Trophoblast cell (in vitro differentiated cells and primary cell): ENCODE measurements around the gene FBXO36.
A peak's percentile ranks its signal among the peaks of the same experiment; 100 is the strongest.

Source experiments
- DNase-seq, 2 donors: peaks; one replicate each; pipeline ENCODE4 v3.0.0-alpha.2; 2016
- H2AFZ ChIP-seq: 2 replicates; pipeline ENCODE4 v1.6.1; 2013; ENCODE audit warnings: low read length, moderate library complexity, mild to moderate bottlenecking; ENCODE audit not compliant: insufficient read depth, poor library complexity
- H2AK5ac ChIP-seq: 2 replicates; pipeline ENCODE4 v1.6.1; 2013; ENCODE audit warnings: mild to moderate bottlenecking, low read length
- H2BK120ac ChIP-seq: 2 replicates; pipeline ENCODE4 v1.6.1; 2013; ENCODE audit warnings: low read length, mild to moderate bottlenecking, moderate library complexity; ENCODE audit not compliant: insufficient read depth, poor library complexity
- H2BK12ac ChIP-seq: 2 replicates; pipeline ENCODE4 v1.6.1; 2013; ENCODE audit warnings: mild to moderate bottlenecking, low read length, moderate library complexity
- H2BK5ac ChIP-seq: 2 replicates; pipeline ENCODE4 v1.6.1; 2013; ENCODE audit warnings: low read length, low read depth, moderate library complexity, mild to moderate bottlenecking; ENCODE audit not compliant: poor library complexity
- H3K14ac ChIP-seq: 2 replicates; pipeline ENCODE4 v1.6.1; 2013; ENCODE audit warnings: mild to moderate bottlenecking, low read length
- H3K18ac ChIP-seq: 2 replicates; pipeline ENCODE4 v1.6.1; 2013; ENCODE audit warnings: mild to moderate bottlenecking, low read length
- H3K23ac ChIP-seq: 2 replicates; pipeline ENCODE4 v1.6.1; 2013; ENCODE audit warnings: low read length
- H3K27ac ChIP-seq: 2 replicates; pipeline ENCODE4 v1.5.1; 2013; ENCODE audit warnings: low read depth, mild to moderate bottlenecking, inconsistent platforms, low read length, moderate library complexity
- H3K27me3 ChIP-seq: 2 replicates; pipeline ENCODE4 v1.6.1; 2013; ENCODE audit warnings: inconsistent platforms, mild to moderate bottlenecking, low read length, moderate library complexity; ENCODE audit not compliant: insufficient read depth
- H3K36me3 ChIP-seq, 2 experiments: 1 replicate in 1 of 2; 2 replicates in 1 of 2; pipeline ENCODE4 v1.6.1; 2013; ENCODE audit warnings: low read length in 2 of 2, mild to moderate bottlenecking in 2 of 2, moderate library complexity in 1 of 2; ENCODE audit not compliant: insufficient read depth in 2 of 2, control insufficient read depth in 1 of 2
- H3K4ac ChIP-seq: 2 replicates; pipeline ENCODE4 v1.6.1; 2013; ENCODE audit warnings: low read depth, mild to moderate bottlenecking, low read length, moderate library complexity
- H3K4me1 ChIP-seq, 2 experiments: 1 replicate in 1 of 2; 2 replicates in 1 of 2; pipeline ENCODE4 v1.6.1; 2013; ENCODE audit warnings: low read length in 2 of 2, mild to moderate bottlenecking in 2 of 2, moderate library complexity in 1 of 2; ENCODE audit not compliant: insufficient read depth in 2 of 2, control insufficient read depth in 1 of 2
- H3K4me2 ChIP-seq: 2 replicates; pipeline ENCODE4 v1.6.1; 2013; ENCODE audit warnings: inconsistent platforms, mild to moderate bottlenecking, low read length, moderate library complexity
- H3K4me3 ChIP-seq: 2 replicates; pipeline ENCODE4 v1.5.1; 2013; ENCODE audit warnings: mild to moderate bottlenecking, low read depth, low read length, inconsistent platforms
- H3K79me1 ChIP-seq: one replicate; pipeline ENCODE4 v1.6.1; 2013; ENCODE audit warnings: low read length
- H3K79me2 ChIP-seq: 2 replicates; pipeline ENCODE4 v1.6.1; 2013; ENCODE audit warnings: low read length, mild to moderate bottlenecking; ENCODE audit not compliant: control insufficient read depth, insufficient read depth, poor library complexity
- H3K9ac ChIP-seq: 2 replicates; pipeline ENCODE4 v1.6.1; 2013; ENCODE audit warnings: mild to moderate bottlenecking, low read length
- H3K9me3 ChIP-seq: 2 replicates; pipeline ENCODE4 v1.6.1; 2013; ENCODE audit warnings: low read depth, mild to moderate bottlenecking, control low read depth, inconsistent platforms, low read length; ENCODE audit not compliant: insufficient read depth
- H4K12ac ChIP-seq: 2 replicates; pipeline ENCODE4 v1.6.1; 2013; ENCODE audit warnings: low read depth, mild to moderate bottlenecking, low read length, moderate library complexity
- H4K8ac ChIP-seq: 2 replicates; pipeline ENCODE4 v1.6.1; 2013; ENCODE audit warnings: low read depth, mild to moderate bottlenecking, low read length, moderate library complexity
- H4K91ac ChIP-seq: one replicate; pipeline ENCODE4 v1.6.1; 2013; ENCODE audit warnings: low read depth, mild to moderate bottlenecking, low read length, moderate library complexity
- WGBS: extraction: QIAGEN DNeasy Blood & Tissue Kit; methylation state at CpG from one replicate; pipeline ENCODE4 v1.1.7; 2013; ENCODE audit warnings: missing lambda C conversion rate; ENCODE audit not compliant: insufficient read length, insufficient coverage; ENCODE audit errors: extremely low coverage; 5-methylcytosine and 5-hydroxymethylcytosine counted together

Gene FBXO36

GRCh38 chr2:230018153-230018552 lies 95.8 kb downstream of the FBXO36 start:
- H3K14ac ChIP-seq, result no peak overlapping the region
- no peak overlapping the region for H2BK5ac ChIP-seq
- no peak overlapping the region for H2AFZ ChIP-seq
- no peak overlapping the region for H4K12ac ChIP-seq
- H3K4me2 ChIP-seq, result no peak overlapping the region
- H2BK12ac ChIP-seq, result no peak overlapping the region
- H2BK120ac ChIP-seq, result no peak overlapping the region
- H3K27me3 ChIP-seq, result no peaks in the 10 kb centered on the region
- H3K4ac ChIP-seq, result no peak overlapping the region
- no peaks in the 10 kb centered on the region for H3K36me3 ChIP-seq
- no peaks in the 10 kb centered on the region for H3K9me3 ChIP-seq
- no peak overlapping the region for H2AK5ac ChIP-seq
- H4K91ac ChIP-seq, result no peak overlapping the region
- H3K27ac ChIP-seq, result no peak overlapping the region
- H3K18ac ChIP-seq, result no peak overlapping the region
- no peak overlapping the region for H4K8ac ChIP-seq
- H3K23ac ChIP-seq, result no peak overlapping the region
- no CpG with 5 or more reads among the region's 4 CpGs for WGBS
- peak; percentile 19 to 80 for DNase-seq
- no peaks in the 10 kb centered on the region for H3K79me2 ChIP-seq
- H3K4me1 ChIP-seq, result no peaks in the 10 kb centered on the region
- H3K79me1 ChIP-seq, result no peaks in the 10 kb centered on the region
- no peak overlapping the region for H3K4me3 ChIP-seq
- no peak overlapping the region for H3K9ac ChIP-seq

- H3K9me3 ChIP-seq, result no peaks in the 10 kb centered on the region
- no peak overlapping the region for H4K91ac ChIP-seq
- H3K14ac ChIP-seq, result no peak overlapping the region
- H3K4me3 ChIP-seq, result no peak overlapping the region
- no peak overlapping the region for H3K4me2 ChIP-seq
- DNase-seq, result no peak
- WGBS, result no CpG with 5 or more reads among the region's 3 CpGs
- H3K4me1 ChIP-seq, result no peaks in the 10 kb centered on the region
- no peak overlapping the region for H3K23ac ChIP-seq
- no peaks in the 10 kb centered on the region for H3K36me3 ChIP-seq
- no peak overlapping the region for H2BK12ac ChIP-seq
- no peak overlapping the region for H3K9ac ChIP-seq
- no peak overlapping the region for H4K8ac ChIP-seq
- H3K27me3 ChIP-seq, result no peaks in the 10 kb centered on the region
- no peak overlapping the region for H3K27ac ChIP-seq
- no peak overlapping the region for H3K4ac ChIP-seq
- H2AK5ac ChIP-seq, result no peak overlapping the region
- no peak overlapping the region for H2BK120ac ChIP-seq
- H4K12ac ChIP-seq, result no peak overlapping the region
- H3K79me2 ChIP-seq, result no peaks in the 10 kb centered on the region
- H3K18ac ChIP-seq, result no peak overlapping the region
- H2AFZ ChIP-seq, result no peak overlapping the region
- no peak overlapping the region for H2BK5ac ChIP-seq
- no peaks in the 10 kb centered on the region for H3K79me1 ChIP-seq
Observed at GRCh38 chr2:230019742-230020141, 97.4 kb downstream of the FBXO36 start.

DNA sequence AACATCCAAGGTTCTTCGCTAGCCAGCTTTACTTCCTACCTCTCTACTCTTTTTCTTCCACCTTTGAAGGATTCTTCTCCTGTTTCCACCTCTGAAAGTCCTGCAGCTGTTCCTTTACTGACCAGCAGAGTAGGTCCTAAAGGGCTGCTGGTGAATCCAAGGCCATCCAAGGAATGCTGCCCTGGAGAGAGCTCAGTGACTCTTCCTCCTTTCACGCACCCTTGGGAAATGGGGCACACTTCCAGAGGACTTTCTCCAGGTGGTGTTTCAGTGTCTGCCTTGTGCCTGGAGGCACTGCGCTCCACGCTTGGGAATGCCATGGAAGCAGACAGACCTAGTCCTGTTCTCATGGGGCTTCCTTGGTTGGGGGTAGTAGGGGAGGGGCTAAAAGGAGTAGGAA lies 101.0 kb downstream of the FBXO36 start:
- Histone ChIP-seq H4K8ac (no peak overlapping the region), H3K79me1 (no peaks in the 10 kb centered on the region), H3K36me3 (no peaks in the 10 kb centered on the region), H4K12ac (no peak overlapping the region), H3K14ac (no peak overlapping the region), H3K4ac (no peak overlapping the region), H3K79me2 (no peaks in the 10 kb centered on the region), H2AK5ac (no peak overlapping the region), H3K27me3 (no peaks in the 10 kb centered on the region), H3K4me3 (no peak overlapping the region), H4K91ac (no peak overlapping the region), H2BK120ac (no peak overlapping the region), H3K23ac (no peak overlapping the region), H3K27ac (no peak overlapping the region), H3K18ac (no peak overlapping the region), H3K4me1 (no peaks in the 10 kb centered on the region), H2BK12ac (no peak overlapping the region), H2AFZ (no peak overlapping the region), H3K9ac (no peak overlapping the region), H3K9me3 (no peaks in the 10 kb centered on the region), H3K4me2 (no peak overlapping the region), H2BK5ac (no peak overlapping the region)
- WGBS, result no CpG with 5 or more reads among the region's 4 CpGs
- peak; percentile 5 to 37 for DNase-seq

DNA sequence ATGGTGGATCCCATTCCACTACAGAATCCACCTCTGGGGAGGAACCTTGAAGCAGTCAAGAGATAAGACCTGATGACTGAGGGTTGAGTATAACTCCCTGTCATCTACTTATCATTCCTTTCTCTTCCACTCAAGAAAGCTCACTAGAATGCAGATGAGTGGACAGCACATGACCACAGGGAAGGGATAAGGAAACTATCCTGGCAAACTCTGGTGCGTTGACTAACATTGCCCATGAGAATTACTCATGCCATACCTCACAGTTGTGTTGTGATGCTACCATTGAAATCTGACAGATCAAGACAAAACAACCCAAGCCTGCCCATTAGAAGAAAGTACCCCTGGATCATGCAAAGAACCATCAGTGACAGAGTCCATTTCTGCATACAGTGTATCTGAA lies 119.9 kb downstream of the FBXO36 start:
- no peaks in the 10 kb centered on the region for H3K4me1 ChIP-seq
- no peak overlapping the region for H3K4ac ChIP-seq
- no CpG with 5 or more reads among the region's 1 CpG for WGBS
- no peak overlapping the region for H3K4me2 ChIP-seq
- H3K23ac ChIP-seq, result no peak overlapping the region
- H2AFZ ChIP-seq, result no peak overlapping the region
- no peak overlapping the region for H3K14ac ChIP-seq
- peaks cover 2% of the 10 kb centered on the region for H3K9me3 ChIP-seq
- no peak for DNase-seq
- H3K27me3 ChIP-seq, result no peaks in the 10 kb centered on the region
- H2BK5ac ChIP-seq, result no peak overlapping the region
- no peak overlapping the region for H2BK12ac ChIP-seq
- no peaks in the 10 kb centered on the region for H3K79me1 ChIP-seq
- no peak overlapping the region for H3K9ac ChIP-seq
- no peak overlapping the region for H4K91ac ChIP-seq
- H3K27ac ChIP-seq, result no peak overlapping the region
- H3K4me3 ChIP-seq, result no peak overlapping the region
- H4K8ac ChIP-seq, result no peak overlapping the region
- H3K18ac ChIP-seq, result no peak overlapping the region
- H2AK5ac ChIP-seq, result no peak overlapping the region
- H2BK120ac ChIP-seq, result no peak overlapping the region
- no peak overlapping the region for H4K12ac ChIP-seq
- no peaks in the 10 kb centered on the region for H3K36me3 ChIP-seq
- no peaks in the 10 kb centered on the region for H3K79me2 ChIP-seq
